Right lobe of liver (tissue), 4 donors: ENCODE results near the gene LYPLAL1.

Experiments
- CTCF ChIP-seq, 4 donors: fragments of 200-600 bp in 3 of 4; fragments of 450-650 bp in 1 of 4; IDR thresholded peaks; one replicate each; pipeline versions ENCODE4 v1.5.1 to v1.8.0; 2016 to 2022; ENCODE audit warnings: antibody characterized with exemption in 4 of 4, mild to moderate bottlenecking in 2 of 4
- POLR2A ChIP-seq: fragments of 450-650 bp; IDR thresholded peaks from one replicate; pipeline ENCODE4 v1.6.1; 2017; ENCODE audit warnings: antibody characterized with exemption, mild to moderate bottlenecking
- donor health status: DM: no; HTN: no; CAD: no.
- donor health status: DM: no; HTN: no; CAD: no.
- donor health status: DM: no; HTN: yes; CAD: no.

DNA sequence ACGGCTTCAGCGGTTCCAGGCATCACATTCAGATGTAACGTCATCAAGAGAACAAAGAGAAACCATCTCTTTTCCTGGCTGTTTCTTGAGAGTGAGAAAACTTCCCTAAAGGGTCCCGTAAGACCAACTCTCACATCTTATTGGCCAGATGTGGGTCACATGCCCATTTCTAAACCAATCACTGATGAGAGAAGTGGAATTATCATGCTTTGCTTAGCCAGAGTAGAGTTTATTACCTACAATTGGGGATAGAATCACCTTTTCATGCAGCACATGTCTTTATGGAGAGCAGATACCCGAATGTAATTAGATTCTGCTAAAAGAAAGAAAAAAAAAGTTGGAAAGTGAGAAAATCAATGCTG is 54.4 kb downstream of the LYPLAL1 start:
- TF ChIP-seq CTCF (IDR thresholded peaks at IDR 0.05) (no peak), POLR2A (no peak)
